GM19438 (cell line): Measurements from ENCODE around the gene SPNS1.
"Not testable (repeated sequence)": the region's sequence is repeated elsewhere in the genome, so short reads cannot be mapped to it uniquely, and the experiment has no call there.

Experiments
- ATAC-seq: cut with Tn5 transposase; IDR thresholded peaks from one replicate; pipeline ENCODE4 v1.9.1; 2021; ENCODE audit warnings: low read depth; ENCODE audit not compliant: unreplicated experiment

Gene SPNS1, protein sequence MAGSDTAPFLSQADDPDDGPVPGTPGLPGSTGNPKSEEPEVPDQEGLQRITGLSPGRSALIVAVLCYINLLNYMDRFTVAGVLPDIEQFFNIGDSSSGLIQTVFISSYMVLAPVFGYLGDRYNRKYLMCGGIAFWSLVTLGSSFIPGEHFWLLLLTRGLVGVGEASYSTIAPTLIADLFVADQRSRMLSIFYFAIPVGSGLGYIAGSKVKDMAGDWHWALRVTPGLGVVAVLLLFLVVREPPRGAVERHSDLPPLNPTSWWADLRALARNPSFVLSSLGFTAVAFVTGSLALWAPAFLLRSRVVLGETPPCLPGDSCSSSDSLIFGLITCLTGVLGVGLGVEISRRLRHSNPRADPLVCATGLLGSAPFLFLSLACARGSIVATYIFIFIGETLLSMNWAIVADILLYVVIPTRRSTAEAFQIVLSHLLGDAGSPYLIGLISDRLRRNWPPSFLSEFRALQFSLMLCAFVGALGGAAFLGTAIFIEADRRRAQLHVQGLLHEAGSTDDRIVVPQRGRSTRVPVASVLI

DNA sequence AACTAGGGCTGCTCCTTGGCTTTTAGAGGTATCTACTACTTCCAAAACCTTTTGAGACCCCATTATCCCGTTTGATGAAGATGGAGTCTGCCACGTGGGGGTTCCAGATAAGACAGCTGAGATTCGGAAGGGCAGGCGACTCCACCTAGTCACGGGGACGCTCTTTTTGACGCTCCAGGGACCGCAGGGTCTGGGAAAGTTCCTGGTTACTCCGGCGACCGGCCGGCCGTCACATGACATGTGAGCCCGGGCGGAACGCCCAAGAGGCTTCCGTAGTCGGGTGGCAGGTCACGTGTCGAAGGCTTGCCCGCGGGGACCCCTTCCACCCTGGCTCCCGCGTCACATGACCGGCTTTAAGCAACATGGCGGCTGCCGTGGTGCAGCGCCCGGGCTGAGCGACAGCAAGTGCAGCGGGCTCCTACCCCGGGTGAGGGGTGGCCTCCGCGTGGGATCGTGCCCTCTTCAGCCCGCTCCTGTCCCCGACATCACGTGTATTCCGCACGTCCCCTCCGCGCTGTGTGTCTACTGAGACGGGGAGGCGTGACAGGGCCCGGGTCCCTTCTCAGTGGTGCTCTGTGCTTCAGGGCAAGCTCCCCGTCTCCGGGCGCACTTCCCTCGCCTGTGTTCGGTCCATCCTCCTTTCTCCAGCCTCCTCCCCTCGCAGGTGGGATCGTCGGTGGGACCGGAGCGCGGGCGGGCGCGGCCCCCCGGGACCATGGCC, at the start of gene SPNS1:
SPNS1 (plus strand) TSS at position 342 of the 721 bp plus-strand sequence; CDS start at position 716, 374 bp downstream.
- peak; percentile 87 for ATAC-seq

DNA sequence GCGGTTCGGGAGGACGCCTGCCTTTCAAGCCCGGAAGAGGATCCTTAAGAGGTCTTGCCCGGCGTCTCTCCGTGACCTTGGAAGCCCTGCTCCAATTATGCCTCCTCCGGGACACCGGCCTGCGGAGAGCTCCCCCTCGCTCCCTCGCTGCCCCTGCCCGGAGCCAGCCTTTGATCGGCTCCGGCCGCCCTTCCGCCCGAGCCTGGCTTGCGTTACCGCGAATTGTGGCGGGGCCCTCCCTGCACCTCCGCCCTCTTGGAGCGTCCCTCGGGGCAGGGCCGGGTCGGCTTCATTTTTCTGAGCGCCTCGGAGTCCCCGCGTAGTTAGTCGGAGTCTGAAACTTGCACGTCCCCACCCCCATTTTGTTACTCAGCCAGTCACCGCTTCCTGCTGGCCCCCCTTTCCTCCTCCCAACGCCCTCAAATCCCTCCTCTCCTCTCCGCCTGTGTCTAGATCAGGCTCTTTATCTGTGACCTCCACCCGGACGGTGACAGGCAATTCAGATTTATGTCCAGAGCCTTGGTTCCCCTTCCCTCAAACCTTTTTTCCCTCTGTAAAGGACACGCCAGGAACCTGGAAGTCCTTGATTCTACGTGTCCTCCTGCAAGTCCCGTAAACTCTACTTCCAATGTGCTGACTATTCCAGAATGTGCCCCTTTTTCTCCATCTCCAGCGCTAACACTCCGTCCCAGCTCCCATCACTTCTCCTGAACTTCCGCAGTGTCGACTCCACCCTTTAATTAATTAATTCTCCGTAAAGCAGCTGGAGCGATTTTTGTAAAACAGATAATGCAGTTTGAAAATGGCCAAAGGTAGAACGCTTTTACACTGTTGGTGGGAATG, 49.0 kb upstream of the SPNS1 start:
- ATAC-seq, result peak; percentile 30

DNA sequence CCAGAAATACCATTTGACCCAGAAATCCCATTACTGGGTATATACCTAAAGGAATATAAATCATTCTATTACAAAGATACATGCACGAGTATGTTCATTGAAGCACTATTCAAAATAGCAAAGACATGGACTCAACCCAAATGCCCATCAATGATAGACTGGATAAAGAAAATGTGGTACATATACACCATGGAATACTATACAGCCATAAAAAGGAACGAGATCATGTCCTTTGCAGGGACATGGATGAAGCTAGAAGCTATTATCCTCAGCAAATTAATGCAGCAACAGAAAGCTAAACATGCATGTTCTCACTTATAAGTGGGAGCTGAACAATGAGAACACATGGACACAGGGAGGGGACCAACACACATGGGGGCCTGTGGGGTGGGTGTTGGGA, 48.3 kb upstream of the SPNS1 start:
- not testable (repeated sequence) for ATAC-seq

DNA sequence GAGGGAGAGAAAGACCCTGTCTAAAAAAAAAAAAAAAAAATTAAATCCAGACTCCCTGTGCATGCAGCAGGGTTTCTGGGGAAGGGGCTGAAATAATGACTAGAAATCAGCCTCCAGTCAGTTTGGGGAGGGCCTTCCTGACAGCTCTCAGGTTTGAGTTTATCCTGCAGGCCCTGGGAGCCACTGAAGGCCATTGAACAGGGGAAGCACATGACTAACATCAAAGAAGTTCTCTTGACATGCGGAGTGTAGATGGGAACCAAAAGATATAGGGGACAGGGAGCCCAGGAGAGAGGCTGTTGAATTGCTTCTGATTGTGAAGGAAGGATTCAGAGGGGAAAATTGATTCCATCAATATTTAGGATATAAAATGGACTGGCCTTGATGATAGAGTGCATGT, 46.8 kb upstream of the SPNS1 start:
- no peak for ATAC-seq

DNA sequence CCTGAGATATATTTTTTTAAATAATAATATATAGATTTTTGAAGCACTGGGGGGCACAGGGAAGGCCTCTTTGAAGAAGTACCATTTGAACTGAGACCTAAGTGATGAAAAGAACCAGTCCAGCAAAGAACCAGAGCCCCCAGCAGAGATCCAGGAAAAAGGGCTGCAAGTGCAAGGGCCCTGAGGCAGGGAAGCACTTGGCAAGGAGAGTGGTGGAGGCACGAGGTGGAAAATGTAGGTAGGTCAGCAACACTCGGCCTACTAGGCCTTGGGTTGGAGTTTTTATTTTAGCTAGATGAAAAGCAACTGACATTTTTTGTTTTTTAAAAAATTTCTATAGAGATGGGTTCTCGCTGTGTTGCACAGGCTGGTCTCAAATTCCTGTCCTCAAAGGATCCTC, 44.4 kb upstream of the SPNS1 start:
- no peak for ATAC-seq

DNA sequence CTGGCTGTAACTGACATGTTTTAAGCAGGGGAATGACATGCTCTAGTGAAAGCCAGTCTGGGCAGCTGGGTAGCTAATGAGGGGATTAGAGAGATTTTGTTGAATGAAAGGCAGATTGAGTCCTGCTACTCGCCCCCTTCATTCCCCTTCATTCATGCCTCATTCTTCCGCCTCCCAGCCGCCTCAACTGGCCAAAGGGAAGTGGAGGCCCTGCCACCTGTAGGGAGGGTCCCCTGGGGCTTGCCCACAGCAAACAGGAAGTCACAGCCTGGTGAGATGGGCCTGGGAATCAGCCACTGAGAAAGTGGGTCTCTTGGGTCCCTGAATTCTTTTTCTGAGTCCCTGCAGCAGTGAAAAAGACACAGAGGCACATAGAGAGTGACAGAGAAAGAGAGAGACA, 43.9 kb upstream of the SPNS1 start:
- peak; percentile 44 for ATAC-seq

DNA sequence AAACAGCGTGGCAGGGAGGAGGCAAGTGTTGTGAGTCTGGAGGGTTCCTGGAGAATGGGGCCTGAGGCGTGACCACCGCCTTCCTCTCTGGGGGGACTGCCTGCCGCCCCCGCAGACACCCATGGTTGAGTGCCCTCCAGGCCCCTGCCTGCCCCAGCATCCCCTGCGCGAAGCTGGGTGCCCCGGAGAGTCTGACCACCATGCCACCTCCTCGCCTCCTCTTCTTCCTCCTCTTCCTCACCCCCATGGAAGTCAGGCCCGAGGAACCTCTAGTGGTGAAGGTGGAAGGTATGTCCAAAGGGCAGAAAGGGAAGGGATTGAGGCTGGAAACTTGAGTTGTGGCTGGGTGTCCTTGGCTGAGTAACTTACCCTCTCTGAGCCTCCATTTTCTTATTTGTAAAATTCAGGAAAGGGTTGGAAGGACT, 42.8 kb upstream of the SPNS1 start, which contains the start of gene CD19:
CD19 (plus strand) TSS at position 171 of the 425 bp plus-strand sequence; CDS start at position 201, 30 bp downstream.
- no peak for ATAC-seq

DNA sequence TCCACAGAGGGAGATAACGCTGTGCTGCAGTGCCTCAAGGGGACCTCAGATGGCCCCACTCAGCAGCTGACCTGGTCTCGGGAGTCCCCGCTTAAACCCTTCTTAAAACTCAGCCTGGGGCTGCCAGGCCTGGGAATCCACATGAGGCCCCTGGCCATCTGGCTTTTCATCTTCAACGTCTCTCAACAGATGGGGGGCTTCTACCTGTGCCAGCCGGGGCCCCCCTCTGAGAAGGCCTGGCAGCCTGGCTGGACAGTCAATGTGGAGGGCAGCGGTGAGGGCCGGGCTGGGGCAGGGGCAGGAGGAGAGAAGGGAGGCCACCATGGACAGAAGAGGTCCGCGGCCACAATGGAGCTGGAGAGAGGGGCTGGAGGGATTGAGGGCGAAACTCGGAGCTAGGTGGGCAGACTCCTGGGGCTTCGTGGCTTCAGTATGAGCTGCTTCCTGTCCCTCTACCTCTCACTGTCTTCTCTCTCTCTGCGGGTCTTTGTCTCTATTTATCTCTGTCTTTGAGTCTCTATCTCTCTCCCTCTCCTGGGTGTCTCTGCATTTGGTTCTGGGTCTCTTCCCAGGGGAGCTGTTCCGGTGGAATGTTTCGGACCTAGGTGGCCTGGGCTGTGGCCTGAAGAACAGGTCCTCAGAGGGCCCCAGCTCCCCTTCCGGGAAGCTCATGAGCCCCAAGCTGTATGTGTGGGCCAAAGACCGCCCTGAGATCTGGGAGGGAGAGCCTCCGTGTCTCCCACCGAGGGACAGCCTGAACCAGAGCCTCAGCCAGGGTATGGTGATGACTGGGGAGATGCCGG, 42.0 kb upstream of the SPNS1 start:
- ATAC-seq, result no peak

DNA sequence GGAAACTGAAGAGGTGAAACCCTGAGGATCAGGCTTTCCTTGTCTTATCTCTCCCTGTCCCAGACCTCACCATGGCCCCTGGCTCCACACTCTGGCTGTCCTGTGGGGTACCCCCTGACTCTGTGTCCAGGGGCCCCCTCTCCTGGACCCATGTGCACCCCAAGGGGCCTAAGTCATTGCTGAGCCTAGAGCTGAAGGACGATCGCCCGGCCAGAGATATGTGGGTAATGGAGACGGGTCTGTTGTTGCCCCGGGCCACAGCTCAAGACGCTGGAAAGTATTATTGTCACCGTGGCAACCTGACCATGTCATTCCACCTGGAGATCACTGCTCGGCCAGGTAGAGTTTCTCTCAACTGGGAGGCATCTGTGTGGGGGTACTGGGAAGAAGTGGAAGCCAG, 41.4 kb upstream of the SPNS1 start:
- no peak for ATAC-seq

DNA sequence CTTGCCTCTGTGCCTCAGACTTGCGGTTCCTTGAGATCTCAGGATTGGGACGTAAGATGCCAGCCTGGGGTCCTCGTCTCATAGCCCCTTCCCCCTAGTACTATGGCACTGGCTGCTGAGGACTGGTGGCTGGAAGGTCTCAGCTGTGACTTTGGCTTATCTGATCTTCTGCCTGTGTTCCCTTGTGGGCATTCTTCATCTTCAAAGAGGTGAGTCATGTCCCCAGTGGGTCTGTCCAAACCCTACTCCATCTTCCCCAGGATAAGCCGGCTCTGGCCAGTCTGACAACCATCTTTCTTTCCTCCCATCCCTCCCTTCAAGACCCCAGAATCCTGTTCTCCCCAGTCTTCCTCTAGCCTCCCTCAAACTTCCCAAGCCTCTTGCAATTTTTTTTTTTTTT, 39.2 kb upstream of the SPNS1 start:
- no peak for ATAC-seq

DNA sequence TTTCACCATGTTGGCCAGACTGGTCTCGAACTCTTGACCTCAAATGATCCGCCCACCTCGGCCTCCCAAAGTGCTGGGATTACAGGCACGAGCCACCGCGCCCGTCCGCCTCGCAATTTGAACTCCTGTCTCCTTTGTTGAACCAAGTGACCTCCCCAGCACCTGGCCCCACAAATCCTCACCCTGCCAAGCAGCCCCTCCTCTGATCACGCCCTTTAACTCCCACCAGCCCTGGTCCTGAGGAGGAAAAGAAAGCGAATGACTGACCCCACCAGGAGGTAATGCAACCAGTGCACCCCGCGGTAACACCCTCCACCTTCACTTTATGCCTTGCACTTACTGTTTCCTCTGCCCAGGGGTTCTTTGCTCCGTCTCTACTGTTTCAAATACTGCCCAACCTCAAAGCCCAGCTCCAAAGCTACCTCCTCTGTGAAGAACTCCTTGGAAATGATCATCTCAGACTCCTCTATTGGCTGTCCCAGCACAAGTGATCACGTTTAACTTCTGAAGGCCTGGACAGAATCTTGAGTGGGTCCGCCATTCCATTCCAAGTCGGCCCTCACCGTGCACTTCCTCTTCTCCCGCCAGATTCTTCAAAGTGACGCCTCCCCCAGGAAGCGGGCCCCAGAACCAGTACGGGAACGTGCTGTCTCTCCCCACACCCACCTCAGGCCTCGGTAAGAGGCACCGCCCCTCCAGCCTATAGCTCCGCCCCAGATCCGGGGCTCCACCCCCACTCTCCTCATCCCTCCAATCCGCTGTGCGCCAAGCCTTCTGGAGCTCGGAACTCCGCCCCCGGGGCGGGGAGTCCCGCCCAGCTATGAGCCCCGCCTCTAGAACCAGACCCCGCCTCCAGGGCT, 38.4 kb upstream of the SPNS1 start:
- ATAC-seq, result peak; percentile 77

DNA sequence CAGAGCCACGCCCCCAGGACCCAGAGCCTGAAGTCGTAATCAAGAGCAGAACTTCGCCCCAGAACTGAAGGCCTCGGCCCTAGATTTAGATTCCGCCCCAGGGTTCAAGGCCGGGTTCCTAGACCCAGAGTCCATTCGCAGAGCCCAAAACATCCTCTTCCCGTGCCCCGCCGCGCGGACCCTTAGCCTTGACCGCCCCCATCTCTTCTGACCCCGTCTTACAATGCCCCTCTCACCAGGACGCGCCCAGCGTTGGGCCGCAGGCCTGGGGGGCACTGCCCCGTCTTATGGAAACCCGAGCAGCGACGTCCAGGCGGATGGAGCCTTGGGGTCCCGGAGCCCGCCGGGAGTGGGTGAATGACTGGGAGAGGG, 37.8 kb upstream of the SPNS1 start:
- ATAC-seq, result no peak

DNA sequence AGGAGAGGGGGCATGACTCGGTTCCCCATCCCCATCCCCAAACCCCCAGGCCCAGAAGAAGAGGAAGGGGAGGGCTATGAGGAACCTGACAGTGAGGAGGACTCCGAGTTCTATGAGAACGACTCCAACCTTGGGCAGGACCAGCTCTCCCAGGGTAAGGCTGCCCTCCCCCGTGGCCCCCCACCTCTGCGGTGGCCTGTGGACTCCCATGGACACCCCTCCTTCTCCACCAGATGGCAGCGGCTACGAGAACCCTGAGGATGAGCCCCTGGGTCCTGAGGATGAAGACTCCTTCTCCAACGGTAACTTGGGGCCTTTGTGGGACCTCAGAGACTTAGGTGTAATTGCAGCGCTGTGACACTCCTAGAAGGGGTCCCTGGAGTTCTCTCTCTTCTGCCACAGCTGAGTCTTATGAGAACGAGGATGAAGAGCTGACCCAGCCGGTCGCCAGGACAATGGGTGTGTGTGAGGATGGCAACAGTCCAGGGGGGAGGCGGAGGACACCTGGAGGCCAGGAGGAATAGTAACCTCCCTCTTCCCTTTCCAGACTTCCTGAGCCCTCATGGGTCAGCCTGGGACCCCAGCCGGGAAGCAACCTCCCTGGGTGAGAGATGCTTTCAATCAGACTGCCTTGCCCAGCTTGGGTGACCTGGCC, 37.2 kb upstream of the SPNS1 start:
- ATAC-seq, result no peak

DNA sequence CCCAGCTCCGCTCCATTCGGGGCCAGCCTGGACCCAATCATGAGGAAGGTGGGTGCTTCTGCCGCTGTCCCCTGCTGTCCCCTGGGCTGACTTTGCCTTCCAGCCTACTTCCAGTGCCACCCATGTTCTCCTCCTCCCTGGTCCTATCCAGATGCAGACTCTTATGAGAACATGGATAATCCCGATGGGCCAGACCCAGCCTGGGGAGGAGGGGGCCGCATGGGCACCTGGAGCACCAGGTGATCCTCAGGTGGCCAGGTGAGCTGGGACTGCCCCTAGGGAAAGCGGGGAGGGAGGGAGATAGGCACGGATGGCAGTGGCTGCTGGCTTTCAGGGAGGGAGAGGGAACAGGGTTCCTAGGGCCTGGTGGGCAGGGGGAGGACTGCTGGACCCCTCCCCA, 35.9 kb upstream of the SPNS1 start:
- ATAC-seq, result no peak

DNA sequence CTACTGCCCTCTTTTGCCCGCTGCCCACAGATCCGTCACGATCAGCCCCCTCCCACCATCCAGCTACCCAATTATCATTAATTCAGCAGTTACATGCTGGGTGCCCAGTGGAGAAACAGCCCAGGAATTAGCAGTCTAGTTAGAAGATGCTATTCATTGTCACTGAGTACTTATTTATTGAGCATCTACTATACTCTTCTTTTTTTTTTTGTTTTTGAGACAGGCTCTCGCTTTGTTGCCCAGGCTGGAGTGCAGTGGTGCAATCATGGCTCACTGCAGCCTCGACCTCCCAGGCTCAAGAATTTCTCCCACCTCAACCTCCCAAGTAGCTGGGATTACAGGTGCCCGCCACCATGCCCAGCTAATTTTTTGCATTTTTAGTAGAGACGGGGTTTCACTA, 34.8 kb upstream of the SPNS1 start:
- not testable (repeated sequence) for ATAC-seq

DNA sequence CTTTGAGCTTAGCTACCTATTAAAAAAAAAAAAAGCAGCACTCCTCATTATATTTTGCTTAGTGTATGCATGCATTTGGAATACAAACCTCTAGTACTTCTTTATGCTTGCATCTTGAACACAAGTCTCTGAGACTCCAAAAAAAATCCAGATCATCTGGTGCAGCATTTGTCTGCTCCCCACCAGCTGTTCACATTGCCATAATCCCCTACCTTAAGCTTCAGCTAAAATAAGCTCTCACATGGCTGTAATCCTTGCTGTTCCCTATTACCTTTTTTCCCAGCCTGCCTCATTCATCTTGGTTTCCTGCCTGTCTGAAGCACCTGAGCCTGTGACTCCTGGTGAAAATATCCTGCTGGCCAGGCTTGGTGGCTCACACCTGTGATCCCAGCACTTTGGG, 31.3 kb upstream of the SPNS1 start:
- ATAC-seq, result no peak

DNA sequence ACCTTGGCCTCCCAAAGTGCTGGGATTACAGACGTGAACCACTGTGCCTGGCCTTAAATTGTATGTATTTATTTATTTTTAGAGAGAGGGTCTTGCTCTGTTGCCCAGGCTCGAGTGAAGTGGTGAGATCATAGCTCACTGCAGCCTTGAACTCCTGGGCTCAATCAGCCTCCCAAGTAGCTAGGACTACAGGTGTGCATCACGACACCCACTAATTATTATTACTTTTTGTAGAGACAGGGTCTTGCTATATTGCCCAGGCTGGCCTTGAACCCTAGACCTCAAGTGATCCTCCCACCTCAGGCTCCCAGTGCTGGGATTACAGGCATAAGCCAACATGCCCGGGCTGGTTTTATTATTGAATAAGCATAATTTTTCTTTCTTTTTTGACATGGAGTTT, 27.9 kb upstream of the SPNS1 start:
- ATAC-seq, result no peak

DNA sequence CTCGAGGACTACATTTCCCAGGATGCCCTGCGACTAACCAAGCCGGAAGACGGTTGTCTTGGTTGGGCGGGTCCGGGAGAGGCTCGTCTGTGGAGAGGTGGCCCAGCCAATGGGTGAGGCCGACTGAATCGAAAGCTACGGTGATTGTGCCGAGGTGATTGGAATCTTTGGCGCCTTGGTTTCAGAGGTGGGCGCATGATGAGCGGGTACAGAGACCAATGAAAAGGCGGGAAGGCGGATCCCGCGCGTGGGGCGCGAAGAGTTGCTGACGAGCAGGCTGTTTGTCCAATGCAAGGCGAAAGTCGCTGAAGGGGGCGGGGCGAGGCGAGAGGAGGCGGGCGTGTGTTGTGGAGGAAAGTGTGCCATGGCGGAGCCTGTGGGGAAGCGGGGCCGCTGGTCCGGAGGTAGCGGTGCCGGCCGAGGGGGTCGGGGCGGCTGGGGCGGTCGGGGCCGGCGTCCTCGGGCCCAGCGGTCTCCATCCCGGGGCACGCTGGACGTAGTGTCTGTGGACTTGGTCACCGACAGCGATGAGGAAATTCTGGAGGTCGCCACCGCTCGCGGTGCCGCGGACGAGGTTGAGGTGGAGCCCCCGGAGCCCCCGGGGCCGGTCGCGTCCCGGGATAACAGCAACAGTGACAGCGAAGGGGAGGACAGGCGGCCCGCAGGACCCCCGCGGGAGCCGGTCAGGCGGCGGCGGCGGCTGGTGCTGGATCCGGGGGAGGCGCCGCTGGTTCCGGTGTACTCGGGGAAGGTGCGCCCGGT, 23.7 kb upstream of the SPNS1 start, which contains the start of gene NFATC2IP:
NFATC2IP (plus strand) TSS at position 290 of the 762 bp plus-strand sequence; CDS start at position 365, 75 bp downstream.
- ATAC-seq, result peak; percentile 91
